Caki2 (cell line): ENCODE measurements around the gene GALR2. TPM values are rescaled to one million over a fixed set of nuclear protein-coding genes. Genes with fewer than 3 reads are reported as not detected.
"Not testable (repeated sequence)": the region's sequence is repeated elsewhere in the genome, so short reads cannot be mapped to it uniquely, and the experiment has no call there.

Experiments used
- DNase-seq: peaks from one replicate; pipeline ENCODE4 v3.0.0-alpha.2; 2015; ENCODE audit warnings: low read depth
- in situ Hi-C: cut with HindIII; loops from 2 replicates; pipeline ENCODE4 v1.10.0; 2016; ENCODE audit warnings: low sequenced_read_pairs, low pct_unique_long_range_greater_than_20kb, mixed read lengths
- total RNA-seq: library from RNA; depleted of rRNA; stranded (reverse); fragments of >200 nt; shearing (Covaris generic); gene quantifications from 2 replicates; pipeline ENCODE4 v1.2.3, GENCODE V29; 2014; ENCODE audit warnings: low replicate concordance

Gene GALR2
- total RNA-seq, 1 experiment from 2014 or later, result not detected

GRCh38 chr17:76048711-76049110 lies 25.9 kb upstream of the GALR2 start:
- in situ Hi-C loops, result no loop called here
- DNase-seq, result peak; percentile 61

- in situ Hi-C loops, result no loop called here
- DNase-seq, result no peak
Measured at GRCh38 chr17:76049239-76049638, 25.3 kb upstream of the GALR2 start.

GRCh38 chr17:76049836-76050537 lies 24.6 kb upstream of the GALR2 start:
- in situ Hi-C loops, result no loop called here
- no peak for DNase-seq

GRCh38 chr17:76050538-76051467 lies 23.8 kb upstream of the GALR2 start:
- peak; percentile 89 for DNase-seq
- in situ Hi-C loops, result no loop called here

GRCh38 chr17:76051561-76051960 lies 23.0 kb upstream of the GALR2 start:
- peak; percentile 76 for DNase-seq
- in situ Hi-C loops, result no loop called here

GRCh38 chr17:76053246-76054111 lies 21.1 kb upstream of the GALR2 start:
- in situ Hi-C loops, result no loop called here
- peak; percentile 70 for DNase-seq

GRCh38 chr17:76054112-76054476 lies 20.5 kb upstream of the GALR2 start:
- in situ Hi-C loops, result no loop called here
- DNase-seq, result peak; percentile 40

GRCh38 chr17:76056882-76057281 lies 17.7 kb upstream of the GALR2 start:
- in situ Hi-C loops, result no loop called here
- no peak for DNase-seq

GRCh38 chr17:76058264-76058663 lies 16.3 kb upstream of the GALR2 start:
- DNase-seq, in situ Hi-C loops: not testable (repeated sequence)

GRCh38 chr17:76063875-76064546 lies 10.6 kb upstream of the GALR2 start:
- in situ Hi-C loops, result no loop called here
- DNase-seq, result no peak

- in situ Hi-C loops, result no loop called here
- DNase-seq, result no peak
Measured at GRCh38 chr17:76065775-76066174, 8.8 kb upstream of the GALR2 start.

GRCh38 chr17:76071531-76072147 lies 2.9 kb upstream of the GALR2 start:
- in situ Hi-C loops, result no loop called here
- no peak for DNase-seq

GRCh38 chr17:76072148-76072858 lies 2.3 kb upstream of the GALR2 start, which contains the start of gene SRP68:
SRP68 (minus strand) TSS chr17:76072517; CDS start chr17:76072491, 26 bp downstream.
- DNase-seq, result peak; percentile 85
- in situ Hi-C loops, result no loop called here

GRCh38 chr17:76075364-76076145 lies 974 bp downstream of the GALR2 start:
- DNase-seq, result no peak
- in situ Hi-C loops, result no loop called here

GRCh38 chr17:76076146-76076764 lies 1.7 kb downstream of the GALR2 start:
- in situ Hi-C loops, result no loop called here
- no peak for DNase-seq
